Endometrial microvascular endothelial cells (primary cell): Measurements from ENCODE around the gene CX3CR1. TPM values are rescaled to one million over a fixed set of nuclear protein-coding genes. Genes with fewer than 3 reads are reported as not detected.
"Not testable (repeated sequence)": the region's sequence is repeated elsewhere in the genome, so short reads cannot be mapped to it uniquely, and the experiment has no call there.

Source experiments
- in situ Hi-C: cut with HindIII; loops from 2 replicates; pipeline ENCODE4 v1.10.0; 2017; ENCODE audit warnings: low sequenced_read_pairs, low pct_unique_long_range_greater_than_20kb; ENCODE audit errors: inconsistent ontology term
- total RNA-seq: library from RNA; depleted of rRNA; stranded (reverse); fragments of >200 nt; gene quantifications from one replicate; pipeline ENCODE4 v1.2.3, GENCODE V29; 2015; ENCODE audit errors: inconsistent ontology term

Gene CX3CR1, protein sequence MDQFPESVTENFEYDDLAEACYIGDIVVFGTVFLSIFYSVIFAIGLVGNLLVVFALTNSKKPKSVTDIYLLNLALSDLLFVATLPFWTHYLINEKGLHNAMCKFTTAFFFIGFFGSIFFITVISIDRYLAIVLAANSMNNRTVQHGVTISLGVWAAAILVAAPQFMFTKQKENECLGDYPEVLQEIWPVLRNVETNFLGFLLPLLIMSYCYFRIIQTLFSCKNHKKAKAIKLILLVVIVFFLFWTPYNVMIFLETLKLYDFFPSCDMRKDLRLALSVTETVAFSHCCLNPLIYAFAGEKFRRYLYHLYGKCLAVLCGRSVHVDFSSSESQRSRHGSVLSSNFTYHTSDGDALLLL
- not detected for total RNA-seq

DNA sequence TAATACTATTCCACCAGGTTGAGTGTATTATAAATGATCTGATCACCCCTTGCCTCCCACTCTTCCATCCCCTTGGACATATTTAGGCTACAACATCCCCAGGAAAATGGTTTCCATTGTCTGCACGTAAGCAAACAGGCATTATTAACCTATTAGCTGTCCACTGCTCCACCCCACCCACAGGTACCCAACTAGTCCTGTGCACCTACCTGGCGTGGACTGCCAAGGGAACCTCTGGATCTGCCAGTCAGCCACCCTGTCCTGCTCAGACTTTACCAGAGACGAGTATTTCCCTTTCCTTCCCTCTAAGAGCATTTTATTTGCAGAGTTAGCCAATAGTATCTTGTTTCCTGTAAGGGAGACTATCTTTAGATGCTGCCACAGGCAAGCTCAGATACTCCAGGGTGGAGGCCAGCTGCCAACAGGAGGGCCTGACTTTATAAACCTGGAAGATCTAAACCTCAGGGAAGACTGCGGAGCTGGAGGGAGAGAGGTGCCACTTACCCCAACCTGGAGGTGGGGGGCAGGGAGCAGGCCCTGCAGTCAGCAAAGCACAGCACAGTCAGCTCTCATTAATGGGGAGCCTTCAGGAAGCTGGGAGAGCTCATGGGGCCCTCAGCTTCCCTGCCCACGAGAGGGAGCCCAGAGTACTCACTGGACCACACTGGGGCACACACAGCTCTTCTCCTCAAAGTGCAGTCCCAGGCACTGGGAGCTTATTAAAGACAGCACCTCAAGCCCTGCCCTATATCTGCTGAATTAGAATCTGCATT is at the start of gene CX3CR1:
CX3CR1 (minus strand) TSS at position 292 of the 773 bp plus-strand sequence. CDS start 13,527 bp downstream, outside the sequence.
- in situ Hi-C loops, result loop anchor here (25.0 kb wide), 1 partner anchor 143 kb away; no protein-coding TSS in a partner anchor

DNA sequence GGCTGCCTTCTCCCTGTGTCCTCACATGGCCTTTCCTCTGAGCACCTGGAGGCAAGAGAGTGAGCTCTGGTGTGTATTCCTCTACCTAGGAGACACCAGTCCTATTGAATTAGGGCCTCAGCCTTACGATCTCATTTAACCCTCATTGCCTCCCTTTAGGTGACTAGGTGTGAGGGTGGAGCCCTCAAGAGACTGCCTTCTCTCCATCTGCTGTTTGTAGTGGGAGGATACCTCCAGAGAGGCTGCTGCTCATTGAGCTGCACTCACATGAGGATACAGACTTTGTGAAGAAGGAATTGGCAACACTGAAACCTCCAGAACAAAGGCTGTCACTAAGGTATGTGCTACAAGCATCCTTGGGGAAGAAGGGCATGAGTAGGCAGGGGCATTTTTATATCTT is 49.7 kb upstream of the CX3CR1 start, which contains the start of gene CCR8:
CCR8 (plus strand) TSS at position 217 of the 400 bp plus-strand sequence. CDS start 2,623 bp downstream, outside the sequence.
- in situ Hi-C loops, result no loop called here

DNA sequence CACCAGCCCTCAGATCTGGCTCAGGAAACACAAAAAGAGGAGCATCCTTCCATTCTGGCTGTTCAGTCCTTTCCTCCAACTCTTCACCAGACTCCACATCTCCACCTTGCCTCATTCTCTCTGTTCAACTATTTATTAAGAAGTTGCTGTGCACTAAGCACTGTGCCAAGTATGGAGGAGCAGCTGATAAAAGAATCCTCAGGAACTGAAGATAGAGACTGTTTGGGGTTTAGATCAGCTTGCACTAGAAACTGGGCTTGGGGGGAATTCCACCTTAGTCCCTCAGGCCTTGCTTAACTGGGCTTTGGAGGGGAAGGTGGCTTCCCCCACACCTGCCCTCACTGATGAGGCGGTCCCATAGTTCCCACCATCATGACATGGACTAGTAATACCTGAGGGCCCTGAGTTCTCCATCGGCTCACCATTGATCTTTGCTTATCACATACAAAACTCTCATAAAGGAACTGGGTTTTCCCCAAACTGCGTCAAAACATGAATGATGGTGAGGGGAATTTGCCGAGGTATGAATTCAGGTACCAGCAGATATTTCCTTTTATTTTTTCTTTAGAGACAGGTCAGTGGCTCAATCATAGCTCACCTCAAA is 48.0 kb upstream of the CX3CR1 start:
- in situ Hi-C loops, result no loop called here

DNA sequence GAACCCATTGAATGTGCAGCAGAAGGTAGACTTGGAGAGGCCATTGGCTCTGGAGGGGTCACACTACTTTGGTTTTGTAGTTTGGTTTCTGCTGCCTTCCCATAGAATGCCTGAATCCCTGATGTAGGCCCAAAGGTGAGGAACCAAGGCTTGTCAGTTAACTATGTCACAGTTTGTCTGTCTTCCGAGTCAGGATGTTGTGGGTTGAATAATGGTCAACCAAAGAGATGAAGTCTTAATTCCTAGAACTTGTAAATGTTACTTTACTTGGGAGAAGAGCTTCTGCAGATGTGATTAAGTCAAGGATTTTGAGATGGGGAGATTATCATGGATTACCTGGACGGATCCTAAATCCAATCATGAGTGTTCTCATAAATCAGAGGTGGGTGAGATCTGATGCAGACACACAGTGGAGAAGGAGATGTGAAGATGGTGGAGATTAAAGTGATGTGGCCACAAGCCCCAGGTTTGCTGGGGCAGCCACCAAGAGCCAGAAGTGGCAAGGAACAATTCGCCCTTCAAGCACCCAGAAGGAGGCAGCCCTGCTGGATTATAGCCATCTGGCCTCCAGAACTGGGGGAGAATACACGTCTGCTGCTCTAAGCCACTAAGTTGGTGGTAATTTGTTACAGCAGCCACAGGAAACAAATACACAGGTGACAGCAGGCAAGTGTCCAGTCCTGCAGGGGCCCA is 47.4 kb upstream of the CX3CR1 start:
- in situ Hi-C loops, result no loop called here

DNA sequence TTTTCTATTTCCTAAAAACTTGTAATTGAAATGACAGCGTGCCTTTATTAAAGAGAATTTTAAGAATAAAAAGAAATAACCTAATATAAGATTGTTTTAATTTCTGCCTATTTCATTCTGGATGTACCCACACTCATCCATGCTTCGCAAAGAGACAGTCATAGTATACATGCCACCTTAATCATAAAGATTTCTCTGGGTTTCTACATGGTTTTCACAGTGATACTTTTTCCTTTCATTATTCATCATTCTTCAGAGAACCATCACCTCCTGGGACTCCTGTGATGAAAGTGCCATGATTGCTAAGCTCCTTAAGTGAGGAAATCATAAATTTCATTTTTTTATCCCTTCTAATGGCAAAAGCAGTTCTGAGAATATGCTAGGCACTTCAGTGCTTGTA is 45.4 kb upstream of the CX3CR1 start:
- in situ Hi-C loops, result no loop called here

DNA sequence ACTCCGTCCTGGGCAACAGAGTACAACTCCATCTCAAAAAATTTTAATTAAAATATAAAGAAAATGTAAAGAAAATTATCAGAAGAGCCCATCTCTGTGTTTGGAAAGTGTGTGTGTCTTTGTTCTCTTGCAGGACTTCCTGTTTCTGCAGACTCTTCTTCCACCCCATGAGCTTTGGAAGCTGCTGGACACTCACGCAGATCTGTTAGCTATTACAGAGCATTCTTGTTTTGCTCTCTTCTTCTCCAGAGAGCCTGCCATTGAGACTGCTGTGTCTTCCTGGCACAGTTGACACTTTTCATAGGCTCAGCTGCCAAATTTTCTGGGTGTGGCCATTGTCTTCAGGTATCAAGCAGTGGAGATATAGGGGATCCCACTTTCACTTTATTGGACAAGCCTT is 43.7 kb upstream of the CX3CR1 start:
- in situ Hi-C loops, result no loop called here

DNA sequence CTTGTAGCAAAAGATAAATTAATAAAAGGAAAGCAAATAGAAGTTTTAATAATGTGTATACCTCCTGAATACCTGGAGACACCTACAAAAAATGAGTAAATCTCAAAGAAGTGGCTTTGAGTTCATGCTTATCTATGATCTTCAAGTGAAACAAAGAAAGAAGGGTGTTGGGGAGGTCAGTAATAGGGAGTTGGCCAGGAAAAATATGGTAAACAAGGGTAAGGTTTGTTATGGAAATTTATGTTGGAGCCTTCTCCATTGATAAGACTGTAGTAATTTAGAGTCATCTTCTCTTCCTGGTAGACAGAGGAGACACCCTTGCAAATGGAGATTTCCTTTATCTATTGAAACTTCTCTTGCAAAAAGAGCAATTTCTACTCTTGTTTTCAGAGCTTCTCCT is 43.1 kb upstream of the CX3CR1 start:
- in situ Hi-C loops, result no loop called here

DNA sequence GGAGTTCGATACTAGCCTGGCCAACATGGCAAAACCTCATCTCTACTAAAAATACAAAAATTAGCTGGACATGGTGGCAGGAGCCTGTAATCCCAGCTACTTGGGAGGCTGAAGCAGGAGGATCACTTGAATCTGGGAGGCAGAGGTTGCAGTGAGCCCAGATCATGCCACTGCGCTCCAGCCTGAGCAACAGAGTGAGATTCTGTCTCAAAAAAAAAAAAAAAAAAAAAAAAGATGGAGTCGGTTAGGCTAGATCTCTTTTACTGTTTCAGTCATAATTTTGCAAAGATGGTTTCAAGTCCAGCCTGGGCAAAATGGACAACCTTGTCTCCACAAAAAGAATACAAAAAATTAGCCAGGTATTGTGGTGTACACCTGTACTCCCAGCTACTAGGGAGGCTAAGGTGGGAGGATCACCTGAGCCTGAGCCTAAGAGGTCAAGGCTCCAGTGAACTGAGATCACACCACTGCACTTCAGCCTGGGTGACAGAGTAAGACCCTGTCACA is 42.4 kb upstream of the CX3CR1 start:
- in situ Hi-C loops, result not testable (repeated sequence)

DNA sequence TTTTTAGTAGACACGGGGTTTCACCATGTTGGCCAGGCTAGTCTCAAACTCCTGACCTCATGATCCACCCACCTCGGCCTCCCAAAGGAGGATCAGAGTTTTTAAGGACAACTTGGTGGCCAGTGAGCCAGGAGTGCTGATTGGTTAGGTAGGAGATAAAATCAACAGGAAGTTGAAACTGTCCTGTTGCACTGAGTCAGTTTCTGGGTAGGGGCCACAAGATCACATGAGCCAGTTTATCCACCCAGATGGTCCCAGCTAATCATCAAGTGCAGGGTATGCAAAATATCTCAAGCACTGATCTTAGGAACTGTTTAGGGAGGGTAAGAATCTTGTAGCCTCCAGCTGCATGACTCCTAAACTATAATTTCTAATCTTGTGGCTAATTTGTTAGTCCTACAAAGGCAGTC is 41.7 kb upstream of the CX3CR1 start:
- in situ Hi-C loops, result not testable (repeated sequence)

DNA sequence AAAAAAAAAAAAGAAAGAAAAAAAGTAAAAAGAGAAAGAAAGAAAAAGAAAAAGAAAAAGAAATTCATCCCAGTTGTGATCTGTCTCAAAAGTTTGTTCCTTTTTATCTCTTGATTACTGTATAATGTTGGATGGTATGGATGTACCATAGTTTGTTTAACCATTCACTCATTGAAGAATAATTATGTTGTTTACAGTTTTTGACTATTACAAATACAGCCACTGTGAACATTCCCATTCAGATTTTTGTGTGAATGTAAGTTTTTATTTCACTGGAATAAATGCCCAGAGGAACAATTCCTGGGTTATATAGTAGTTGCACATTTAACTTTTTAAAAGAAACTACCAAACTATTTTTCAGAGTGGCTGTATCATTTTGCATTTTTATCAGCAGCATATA is 39.4 kb upstream of the CX3CR1 start:
- in situ Hi-C loops, result no loop called here

DNA sequence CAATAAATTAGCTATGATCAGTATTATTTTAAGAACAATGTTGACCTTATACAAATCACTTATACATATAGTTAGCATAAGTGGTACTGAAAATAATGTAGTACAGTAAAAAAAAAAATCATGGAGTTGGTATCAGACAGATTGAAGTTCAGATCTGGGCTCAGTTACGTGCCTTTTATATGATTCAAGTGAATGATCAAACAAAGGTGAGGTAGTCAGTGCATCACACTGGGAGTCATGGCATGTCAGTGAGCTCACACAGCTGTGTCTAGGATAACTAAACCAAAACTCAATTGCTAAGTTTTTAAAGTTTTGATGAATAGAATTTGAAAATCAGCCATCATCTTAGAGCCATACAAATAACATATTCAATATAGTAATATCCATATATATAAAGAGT is 38.5 kb upstream of the CX3CR1 start:
- in situ Hi-C loops, result no loop called here

DNA sequence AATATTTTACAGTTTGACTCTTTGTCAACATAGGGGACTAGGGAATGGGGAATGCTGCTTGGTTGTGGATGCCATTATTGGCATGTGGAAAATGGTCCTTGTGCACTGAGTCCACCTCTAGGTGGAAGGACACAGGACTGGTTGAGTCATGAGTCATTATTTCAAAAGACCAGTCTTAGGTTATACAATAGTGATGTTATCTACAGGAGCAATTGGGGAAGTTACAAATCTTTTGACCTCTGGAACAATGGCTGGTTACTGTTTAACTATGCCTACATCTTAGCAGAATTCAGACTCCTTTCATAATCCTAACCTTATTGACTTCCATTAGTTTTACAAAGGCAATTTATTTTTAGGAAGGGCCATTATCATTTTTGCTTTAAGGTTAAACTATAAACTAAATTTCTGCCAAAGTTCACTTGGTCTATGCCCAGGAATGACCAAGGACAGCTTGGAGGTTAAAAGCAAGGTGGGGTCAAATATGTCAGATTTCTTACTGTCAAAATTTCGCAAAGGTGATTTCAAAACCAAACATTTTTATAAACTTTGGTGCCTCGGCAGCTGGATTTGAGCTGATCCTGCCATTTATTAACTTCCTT is 37.8 kb upstream of the CX3CR1 start:
- in situ Hi-C loops, result no loop called here

DNA sequence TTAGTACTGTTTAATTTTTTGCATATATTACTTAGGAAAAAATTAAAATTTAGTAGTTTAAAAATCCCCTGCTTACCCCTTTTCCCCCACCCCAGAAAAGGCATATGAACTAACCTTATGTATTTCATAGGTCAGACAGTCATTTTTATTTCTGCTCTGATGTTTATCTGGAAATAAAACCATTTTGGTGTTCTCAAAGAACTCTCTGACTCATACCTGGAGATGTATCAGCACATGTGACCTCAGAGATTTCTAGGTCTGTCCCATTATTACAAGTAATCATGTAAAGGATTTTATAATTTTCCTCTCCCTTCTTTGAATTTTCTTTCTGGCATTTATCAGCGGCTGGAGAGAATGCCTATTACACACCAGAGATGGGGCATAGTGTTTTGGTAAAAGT is 35.6 kb upstream of the CX3CR1 start:
- in situ Hi-C loops, result no loop called here

DNA sequence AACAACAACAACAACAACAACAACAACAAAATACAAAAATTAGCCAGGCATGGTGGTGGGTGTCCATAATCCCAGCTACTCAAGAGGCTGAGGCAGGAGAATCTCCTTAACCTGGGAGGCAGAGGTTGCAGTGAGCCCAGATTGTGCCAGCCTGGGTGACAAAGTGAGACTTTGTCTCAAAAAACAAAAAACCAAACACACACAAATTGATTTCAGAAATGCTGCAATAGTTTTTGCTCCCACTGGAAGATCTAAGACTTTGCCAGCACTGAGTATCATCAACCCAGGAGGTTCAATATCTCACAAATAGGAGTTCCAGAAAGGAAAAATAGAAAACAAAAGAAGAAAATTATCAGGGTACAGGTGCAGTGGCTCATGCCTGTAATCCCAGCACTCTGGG is 33.5 kb upstream of the CX3CR1 start:
- in situ Hi-C loops, result no loop called here

DNA sequence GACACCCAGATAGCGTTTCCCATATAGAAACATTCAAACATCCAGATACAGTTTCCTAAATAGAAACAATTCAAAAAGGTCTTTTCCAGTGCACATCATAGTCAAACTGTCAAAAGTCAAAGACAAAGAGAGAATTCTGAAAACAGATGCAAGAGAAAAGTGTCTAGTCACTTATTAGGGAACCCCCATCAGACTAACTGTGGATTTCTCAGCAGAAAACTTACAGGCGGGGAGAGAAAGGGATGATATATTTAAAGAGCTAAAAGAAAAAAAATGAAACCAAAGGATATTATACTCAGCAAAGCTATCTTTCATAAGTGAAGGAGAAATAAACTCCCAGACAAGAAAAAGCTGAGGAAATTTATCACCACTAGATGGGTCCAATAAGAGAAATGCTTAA is 22.3 kb upstream of the CX3CR1 start:
- in situ Hi-C loops, result no loop called here

DNA sequence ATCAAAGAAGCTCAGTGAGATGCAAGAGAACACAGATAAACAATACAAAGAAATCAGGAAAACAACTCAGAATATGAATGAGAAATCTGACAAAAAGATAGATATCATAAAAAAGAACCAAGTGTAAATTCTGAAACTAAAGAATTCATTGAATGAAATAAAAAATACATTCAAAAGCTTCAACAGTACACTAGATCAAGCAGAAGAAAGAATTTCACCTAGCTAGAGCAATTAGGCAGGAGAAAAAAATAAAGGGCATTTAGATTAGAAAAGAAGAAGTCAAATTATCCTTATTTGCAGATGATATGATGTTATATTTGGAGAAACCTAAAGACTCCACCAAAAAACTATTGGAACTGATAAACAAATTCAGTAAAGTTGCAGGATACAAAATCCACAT is 19.4 kb upstream of the CX3CR1 start:
- in situ Hi-C loops, result loop anchor here (25.0 kb wide), 1 partner anchor 162 kb away; no protein-coding TSS in a partner anchor

DNA sequence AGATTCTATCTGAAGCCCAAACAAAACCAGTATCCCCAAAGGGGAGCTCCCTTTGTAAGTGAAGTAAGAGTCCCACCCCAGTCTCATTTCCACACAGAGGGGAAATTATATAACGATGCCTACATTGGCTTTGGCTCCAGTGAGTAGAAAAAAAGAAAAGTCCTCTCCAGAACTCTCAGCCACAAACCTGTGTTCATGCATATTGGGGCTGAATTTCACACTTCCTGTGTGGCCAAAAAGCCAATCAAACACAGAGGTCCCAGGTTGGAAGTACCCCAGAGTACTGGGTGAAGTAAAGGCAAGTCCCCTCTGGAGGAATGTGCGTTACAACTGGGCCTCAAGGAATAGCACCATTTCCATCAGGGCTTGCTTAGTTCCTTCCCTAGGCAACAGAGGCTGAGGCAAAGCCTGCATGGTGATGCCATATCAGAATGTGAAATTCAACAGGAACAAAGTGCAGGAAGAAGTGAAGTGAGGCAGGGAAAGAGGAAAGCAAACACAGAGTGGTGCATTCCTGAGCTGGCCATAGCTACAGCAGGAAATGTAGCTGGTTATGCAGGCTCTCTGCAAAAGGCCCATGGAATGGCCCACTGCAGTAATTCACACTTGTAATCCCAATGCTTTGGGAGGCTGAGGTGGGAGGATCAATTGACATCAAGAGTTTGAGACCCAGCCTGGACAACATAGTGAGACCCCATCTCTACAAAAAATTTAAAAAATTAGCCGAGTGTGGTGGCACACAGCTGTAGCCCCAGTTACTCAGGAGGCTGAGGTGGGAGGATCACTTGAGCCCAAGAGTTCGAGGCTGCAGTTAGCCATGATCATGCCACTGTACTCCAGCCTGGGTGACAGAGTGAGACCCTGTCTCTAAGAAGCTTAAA is 16.6 kb upstream of the CX3CR1 start:
- in situ Hi-C loops, result loop anchor here (25.0 kb wide), 1 partner anchor 159 kb away; no protein-coding TSS in a partner anchor
